ENCODE measurements around the gene CSDE1.
A peak's percentile ranks its signal among the peaks of the same experiment; 100 is the strongest.

Gene CSDE1

DNA sequence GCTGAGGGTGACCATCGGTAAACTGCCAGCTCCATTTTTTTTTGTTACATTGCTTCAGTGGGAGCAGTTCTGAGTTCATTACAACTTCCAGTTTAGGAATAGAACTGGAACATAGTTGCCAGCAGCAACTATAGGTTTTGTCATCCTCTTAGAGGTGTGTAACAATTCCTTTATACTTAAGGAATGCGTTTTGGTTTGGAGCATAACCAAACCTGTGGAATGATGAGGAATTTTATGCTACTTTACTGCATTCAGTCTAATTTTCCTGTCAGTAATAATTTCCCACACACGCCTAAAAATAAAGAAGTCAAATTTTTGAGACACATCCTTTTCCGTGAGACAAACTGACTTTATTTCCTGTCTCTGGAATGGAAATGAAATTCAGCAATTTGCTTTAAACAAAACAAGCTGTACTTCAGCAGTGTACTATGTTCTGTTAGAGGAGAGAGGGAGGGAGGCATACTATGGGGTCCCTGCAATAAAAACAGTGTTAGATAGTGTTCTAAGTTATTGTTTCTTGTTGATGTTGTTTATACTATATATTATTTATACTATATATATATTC lies 57.7 kb downstream of the CSDE1 start:
- DNase-seq = no peak

DNA sequence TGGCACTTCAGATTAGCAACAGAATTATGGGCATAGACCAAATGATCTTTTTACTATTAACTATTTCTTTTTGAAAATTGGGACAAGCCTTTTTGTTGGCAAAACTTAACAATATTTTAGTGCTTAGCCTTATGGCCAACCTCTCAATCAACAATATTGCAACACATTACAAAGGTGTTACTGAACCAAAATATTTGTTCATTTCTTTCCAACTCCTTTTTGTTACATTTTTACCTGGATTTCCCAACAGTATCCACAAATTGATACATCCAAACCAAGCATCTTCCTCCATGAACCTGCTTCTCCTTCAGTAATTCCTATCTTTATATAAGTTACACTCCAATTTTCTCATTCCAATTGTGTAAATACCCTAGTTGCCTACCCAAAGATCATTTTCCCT lies 61.0 kb downstream of the CSDE1 start:
- no peak for DNase-seq

DNA sequence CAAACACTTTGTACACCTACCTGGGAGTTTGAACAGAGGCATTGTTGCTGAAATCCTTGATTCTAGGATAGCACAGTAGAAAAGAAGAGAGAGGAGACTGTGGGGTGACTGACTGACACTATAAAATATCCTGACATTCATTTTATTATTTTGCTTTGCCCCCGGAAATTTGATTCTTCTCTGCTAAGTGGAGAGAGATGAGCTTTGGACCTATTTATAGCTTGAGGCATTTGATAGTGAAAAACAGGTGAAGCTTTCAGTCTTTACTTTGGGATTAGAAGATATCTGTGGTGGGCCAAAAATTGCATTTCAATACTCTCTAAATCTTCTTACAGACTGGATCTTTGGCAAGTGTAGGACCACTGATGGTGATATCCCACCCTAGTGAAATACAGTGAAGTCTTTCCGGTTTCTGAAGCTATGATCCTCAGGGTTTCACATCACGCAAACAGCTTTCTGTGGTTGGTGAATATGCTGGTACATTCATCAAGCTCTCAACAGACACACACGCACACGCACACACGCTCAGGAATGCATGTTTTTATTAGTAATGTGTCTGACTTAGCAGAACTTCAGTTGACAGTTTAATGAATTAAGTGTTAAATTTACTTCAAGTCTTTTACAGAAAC lies 62.2 kb downstream of the CSDE1 start, which contains the start of gene AMPD1:
AMPD1 (minus strand) TSS at position 117 of the 629 bp plus-strand sequence; CDS start at position 42, 75 bp downstream.
- no peak for DNase-seq

DNA sequence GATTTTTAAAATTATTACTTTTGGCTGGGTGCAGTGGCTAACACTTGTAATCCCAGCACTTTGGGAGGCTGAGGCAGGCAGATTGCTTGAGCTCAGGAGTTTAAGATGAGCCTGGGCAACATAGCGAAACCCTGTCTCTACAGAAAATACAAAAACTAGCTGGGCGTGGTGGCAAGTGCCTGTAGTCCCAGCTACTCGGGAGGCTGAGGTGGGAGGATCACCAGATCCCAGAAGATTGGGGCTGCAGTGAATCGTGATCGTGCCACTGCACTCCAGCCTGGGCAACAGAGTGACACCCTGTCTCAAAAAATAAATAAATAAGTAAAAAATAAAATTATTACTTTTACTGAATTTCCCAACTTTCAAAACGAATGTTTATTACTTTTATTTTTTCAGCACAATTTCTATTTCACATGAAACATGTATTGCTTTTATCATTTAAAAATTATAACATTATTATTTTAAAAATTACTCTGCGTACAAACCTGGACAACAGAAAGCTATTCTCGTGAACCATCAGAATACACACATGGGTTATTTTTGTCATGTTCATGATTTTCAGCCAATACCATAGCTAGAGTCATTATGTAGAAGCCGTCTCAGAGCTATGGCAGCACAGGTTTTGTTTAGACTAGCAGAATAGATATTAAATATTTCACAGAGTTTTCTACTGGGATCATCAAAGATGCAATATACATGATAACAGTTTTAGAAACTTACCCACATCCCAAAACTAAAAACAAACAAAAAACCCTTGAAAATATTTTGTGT lies 63.1 kb downstream of the CSDE1 start:
- no peak for DNase-seq

DNA sequence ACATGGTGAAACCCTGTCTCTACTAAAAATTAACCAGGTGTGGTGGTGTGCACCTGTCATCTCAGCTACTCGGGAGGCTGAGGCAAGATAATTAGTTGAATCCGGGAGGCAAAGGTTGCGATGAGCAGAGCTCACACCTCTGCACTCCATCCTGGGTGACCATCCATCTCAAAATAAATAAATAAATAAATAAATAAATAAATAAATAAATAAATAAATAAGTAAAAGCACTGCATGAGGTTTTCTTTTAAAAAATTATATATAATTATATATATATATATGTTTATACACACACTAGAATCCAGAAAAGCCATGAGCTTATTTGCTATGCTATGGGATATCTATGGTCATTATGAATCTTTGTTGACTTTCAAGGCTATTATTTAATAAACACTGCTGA lies 64.8 kb downstream of the CSDE1 start:
- DNase-seq = no peak

DNA sequence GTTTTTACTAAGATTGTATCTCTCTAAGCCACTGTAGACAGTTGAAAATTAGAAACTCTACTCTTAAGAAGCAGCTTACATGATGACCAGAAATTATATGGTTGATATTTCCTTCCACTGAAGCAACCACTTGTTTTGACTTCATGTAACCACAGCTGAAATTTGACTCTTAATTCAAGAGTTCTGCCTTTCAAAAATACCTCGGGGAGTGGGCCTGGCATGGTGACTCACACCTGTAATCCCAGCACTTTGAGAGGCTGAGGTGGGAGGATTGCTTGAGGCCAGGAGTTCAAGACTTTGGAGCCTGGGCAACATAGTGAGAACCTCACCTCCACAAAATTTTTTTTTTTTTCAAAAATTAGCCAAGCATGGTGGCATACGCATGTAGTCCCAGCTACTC lies 66.7 kb downstream of the CSDE1 start:
- no peak for DNase-seq

DNA sequence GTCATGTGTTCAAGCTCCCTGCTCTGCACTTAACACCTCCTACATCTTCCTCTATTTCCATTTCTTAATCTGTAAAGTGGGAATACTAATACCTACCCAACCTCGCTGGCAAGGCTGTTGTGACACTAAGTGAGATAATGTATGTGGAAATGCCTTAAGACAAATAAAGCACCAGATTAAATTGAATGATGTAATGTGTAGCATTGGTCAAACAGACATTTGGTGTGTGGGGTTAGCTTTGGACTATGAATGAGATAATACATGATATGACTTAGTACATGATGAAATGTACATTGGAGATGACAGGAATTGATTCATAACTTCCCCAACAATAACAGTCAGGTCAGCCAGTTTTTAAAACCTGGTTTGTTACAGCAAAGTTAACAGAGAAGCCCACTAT lies 67.6 kb downstream of the CSDE1 start:
- DNase-seq = no peak

DNA sequence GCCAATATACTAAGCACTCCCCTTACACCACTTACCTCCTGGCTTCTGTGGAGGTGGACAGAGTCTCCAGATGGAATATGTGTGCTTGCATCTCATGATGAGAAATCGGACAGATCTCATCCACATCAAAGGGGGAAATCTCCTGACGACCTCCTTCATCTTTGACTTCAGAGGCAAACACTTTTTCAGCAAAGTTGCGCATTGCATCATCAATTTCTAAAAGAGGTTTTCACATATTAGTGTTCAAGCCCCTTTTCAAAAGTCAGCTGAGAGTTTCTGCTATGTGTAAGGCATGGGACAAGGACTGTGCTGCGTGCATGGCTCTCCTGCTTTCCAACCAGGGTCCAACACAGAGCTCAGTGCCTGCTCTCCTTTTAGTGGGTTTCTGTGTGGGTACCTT lies 69.3 kb downstream of the CSDE1 start:
- no peak for DNase-seq

DNA sequence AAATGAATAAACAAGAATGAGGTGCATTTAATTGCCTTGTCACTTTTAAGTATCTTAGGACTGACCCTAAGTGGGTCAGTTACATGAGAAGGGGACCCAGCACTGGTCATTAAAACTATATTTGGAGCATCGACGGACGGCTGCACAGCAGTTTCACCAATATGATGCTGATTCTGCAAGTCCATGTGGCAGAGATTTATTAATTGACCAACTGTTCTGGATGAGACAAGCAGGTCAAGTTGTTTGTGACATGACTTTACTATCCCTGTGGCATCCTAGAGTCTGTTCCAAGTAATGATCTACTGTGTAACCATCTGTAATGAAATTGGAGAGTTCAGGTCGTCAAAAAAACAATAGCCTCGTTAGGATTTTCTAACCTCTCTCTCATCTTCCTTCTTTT lies 71.9 kb downstream of the CSDE1 start:
- no peak for DNase-seq

DNA sequence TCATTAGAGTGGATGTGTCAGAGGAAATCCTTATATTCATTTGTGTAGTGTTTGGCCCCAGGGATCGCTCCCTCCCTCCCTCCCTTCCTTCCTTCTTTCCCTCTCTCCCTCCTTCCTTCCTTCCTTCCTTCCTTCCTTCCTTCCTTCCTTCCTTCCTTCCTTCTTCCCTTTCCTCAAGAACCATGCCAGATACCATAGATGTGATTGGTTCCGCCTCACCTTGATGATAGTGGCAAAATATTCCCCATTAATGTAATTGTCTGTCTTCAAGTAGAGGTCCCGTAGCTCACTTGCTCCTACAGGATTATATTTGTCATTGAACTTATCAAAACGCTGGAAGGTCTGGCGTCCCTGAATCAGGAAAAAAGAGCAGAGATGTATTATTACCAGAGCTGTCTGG lies 80.1 kb downstream of the CSDE1 start:
- no peak for DNase-seq

DNA sequence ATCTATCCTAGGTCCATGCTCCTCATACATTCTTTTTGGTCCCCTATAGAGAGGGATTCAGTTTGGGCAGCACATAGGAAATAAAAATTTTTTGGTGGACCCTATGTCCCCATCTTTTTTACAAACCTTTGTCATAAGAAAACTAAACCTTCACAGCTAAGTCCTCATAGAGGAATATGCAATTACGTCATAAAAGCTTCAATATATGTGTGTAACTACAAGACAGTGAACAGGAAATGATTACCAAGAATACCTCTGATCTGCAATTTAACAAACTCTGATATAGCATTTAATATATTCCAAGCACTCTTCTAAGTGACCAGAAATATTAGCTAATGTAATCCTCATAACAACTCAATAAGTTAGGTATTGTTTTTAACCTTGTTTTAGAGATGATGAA lies 81.7 kb downstream of the CSDE1 start:
- DNase-seq = no peak

DNA sequence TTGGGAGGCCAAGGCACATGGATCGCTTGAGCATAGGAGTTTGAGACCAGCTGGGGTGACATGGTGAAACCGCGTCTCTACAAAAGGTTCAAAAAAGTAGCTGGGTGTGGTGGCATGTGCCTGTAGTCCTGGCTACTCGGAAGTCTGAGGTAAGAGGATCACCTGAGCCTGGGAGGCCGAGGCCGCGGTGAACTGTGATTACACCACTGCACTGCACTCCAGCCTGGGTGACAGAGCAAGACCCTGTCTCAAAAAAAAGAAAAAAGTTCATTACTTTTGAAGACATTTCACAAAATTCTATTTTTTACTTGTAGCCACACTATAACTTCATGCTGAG lies 85.9 kb downstream of the CSDE1 start:
- no peak for DNase-seq

DNA sequence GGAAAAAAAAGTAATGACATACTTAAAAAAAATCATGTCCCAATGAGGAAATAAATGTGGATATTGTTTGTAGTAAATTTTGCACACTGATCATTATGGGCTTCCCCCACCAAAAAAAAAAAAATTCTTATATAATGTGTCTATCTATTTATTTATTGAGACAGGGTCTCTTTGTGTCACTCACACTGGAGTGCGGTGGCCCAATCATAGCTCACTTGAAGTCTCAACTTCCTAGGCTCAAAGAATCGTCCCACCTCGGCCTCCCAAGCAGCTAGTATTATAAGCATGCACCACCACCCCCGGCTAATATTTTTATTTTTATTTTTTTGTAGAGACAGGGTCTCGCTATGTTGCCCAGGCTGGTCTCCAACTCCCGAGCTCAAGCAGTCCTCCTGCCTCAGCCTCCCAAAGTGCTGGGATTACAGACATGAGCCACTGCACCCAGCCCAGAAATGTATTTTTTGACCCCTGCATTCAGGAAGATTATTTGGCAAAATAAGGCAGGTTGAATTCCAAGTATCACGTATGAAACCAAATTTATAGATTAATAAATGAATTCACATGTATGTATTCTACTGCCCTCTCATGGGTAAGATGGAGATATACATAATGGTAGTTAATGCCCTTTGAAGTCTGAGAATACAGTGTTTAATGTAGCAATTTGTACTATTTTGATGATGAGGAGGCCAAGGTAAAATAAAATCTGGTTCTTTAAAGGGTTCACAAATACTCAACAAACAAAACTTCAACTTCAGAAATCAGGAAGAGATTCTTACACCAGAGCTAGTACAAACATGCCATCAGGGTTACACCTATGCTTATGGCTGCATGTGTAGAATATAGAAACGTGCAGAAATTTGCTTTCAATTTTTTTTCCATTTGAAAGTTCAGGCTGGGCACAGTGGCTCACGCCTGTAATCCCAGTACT lies 86.5 kb downstream of the CSDE1 start:
- no peak for DNase-seq

DNA sequence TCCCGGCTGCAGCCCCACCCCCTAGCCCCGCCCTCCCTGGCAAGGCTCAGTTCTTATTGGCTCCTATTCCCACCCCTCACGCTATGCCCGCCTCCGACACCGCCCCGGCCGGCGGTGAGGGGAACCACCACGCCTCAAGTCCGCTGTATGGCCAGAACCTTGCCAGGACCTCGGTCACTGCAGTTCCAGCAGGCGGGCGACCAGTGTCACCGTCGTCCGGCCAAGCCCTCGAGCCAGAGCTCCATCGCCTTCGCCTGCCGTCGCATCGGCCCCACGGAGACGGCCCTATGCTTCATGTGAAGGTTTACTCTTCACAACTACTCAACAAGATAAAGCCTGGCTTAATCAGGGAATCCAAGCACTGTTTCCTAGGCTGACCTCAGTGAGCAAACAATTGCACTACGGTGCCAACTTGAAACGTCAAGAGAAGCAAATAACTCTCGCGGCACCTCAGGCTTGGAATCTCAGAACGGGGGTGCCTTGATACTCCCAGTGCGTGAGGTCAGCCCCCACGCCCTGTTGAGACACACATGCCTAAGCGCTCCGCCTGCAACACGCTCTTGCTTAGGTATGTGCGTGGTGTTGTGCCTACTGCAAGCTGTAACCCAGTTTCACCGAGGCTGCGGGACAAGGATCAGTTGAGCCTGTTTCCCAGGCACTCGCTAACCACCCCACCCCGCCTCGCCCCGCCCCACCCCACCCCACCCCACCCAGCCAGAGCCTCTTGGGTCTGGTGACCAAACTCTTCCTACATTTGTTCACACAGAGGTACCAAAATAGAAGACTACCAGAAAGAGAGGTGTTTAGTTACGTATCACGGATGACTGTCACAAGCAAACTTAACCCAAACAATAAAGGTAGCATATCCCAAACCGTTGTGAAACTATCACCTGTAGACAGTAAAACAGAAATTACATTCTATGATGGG lies 87.4 kb downstream of the CSDE1 start:
- DNase-seq = peak; percentile 84 to 86

DNA sequence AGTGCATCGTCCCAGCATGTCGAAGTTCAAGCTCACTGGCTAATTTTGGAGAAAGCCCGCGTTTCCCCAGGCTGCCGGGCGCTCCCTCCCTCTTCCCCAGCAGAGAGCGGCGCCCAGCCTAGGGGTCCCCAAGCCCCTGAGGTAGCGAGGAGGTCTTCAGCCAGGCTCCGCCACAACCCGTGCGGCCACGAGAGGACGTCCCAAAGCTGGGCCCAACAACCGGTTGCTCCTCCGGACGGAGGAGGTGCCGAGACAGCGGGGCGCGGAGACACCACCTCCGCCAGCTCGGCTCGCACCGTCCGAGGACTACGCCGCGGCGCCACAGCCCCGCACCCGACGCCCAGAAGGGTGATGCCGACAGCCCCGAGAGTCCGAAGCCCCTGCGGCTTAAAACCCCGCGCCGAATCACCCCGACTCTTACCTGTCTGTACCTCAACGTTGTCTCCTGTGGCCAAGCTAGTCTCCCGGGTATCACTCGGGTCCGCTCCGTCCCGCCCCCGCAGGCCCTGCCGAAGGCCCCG lies 88.2 kb downstream of the CSDE1 start, which contains the start of gene DENND2C:
DENND2C (minus strand) TSS at position 488 of the 521 bp plus-strand sequence. CDS start 44,065 bp downstream, outside the sequence.
- DNase-seq = no peak

DNA sequence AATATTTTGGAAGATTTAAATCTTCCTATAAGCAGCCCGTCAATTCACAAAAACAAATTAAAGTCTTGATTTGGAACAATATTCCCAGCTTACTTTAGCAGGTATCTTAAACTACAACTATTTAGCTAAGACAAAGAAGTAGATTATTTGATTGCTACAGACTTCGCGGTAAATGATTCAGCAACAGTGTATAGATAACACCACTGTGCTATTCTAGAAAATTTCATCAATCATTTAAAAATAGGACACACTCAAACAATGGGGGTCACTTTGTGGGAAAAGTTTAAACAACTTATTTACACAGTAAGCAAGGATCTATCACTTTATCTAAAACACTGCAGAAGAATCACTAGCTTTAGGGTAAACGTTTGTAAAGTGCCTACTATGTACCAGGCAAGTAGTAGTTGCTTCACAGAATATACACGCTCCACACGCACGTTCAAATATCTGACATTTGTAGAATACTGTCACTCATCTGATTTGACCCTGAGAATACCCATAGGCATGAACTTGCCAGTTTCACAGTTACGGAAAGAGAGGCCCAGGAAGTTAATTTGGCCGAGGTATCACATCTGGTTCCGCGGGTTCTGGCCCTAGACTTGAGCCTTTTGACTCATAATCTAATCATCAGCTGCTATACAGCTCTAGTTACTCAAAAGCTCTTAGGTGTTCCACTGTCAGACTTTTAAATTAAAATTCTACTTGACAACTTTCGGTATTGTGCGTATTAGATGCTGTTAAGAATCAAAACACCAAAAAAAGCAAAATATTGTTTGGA lies 88.8 kb downstream of the CSDE1 start:
- DNase-seq = no peak

DNA sequence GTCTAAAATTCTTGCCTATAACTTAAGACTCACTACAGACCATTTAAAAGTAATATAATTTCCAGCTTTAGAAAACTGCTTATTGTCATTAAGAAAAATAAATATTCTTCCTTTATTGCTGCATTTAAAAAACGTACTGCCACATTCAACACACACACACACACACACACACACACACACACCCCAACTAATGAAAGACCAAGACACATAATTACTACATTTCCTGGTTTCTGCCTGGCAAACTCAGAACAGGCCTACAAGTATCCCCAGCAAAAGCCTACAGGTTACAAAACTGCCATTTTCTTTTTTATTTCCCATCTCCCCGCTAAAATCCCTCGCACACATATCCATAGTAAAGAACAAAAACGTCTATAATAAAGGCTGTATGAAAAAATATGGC lies 89.4 kb downstream of the CSDE1 start:
- no peak for DNase-seq

DNA sequence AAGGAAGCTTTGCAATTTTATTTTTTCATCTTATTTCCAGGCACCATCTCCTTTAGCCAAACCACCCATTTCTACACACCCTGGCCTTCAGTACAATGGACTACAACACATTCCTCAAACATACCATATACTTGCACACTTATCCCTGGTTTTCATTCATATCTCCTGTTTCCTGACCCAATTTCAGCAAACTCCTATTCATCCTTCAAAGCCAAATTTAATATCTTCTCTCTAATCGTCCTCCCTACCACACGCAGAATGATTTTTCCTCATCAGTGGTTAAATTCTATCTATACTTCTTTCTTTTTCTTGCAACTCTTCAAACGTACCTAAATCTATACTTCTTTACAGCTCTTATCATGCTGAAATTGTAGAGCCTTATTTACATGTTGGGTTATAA lies 90.8 kb downstream of the CSDE1 start:
- no peak for DNase-seq
